Esophagus squamous epithelium (tissue), 4 donors: ENCODE data around the gene TMEM271.

Experiments used
- POLR2A ChIP-seq, 4 donors: fragments of 450-650 bp; IDR thresholded peaks; one replicate each; pipeline ENCODE4 v1.6.1; 2017; ENCODE audit warnings: antibody characterized with exemption in 4 of 4, mild to moderate bottlenecking in 4 of 4, moderate library complexity in 3 of 4
- TF ChIP-seq, protein P1 (sequence below), 6 experiments: fragments of 450-650 bp in 4 of 6; fragments of 200-600 bp in 2 of 6; sonication (generic) in 2 of 6; IDR thresholded peaks; one replicate each; pipeline ENCODE4 v1.5.1; 2016 to 2019; ENCODE audit warnings: antibody characterized with exemption in 6 of 6, mild to moderate bottlenecking in 4 of 6, moderate library complexity in 4 of 6

DNA sequence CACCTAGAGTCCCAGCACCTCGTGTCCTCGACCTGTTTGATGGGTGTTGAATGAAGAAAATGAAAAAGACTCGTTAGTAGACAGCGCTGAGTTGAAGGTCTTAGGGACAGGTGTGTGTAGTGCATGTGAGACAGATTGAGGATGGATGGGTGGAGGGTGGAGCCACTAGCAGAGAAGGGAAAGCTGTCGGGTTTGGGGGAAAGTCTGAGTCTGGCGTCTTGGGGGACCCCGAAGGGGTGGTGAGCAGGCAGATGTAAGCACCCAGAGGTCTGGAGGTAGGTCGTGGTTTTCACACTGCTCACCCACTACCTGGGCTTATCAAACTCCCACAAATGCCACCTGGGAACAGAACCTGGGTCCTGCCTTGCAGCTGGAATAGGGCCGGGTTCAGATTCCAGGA is 16.0 kb downstream of the TMEM271 start:
- TF ChIP-seq, protein P1, sequence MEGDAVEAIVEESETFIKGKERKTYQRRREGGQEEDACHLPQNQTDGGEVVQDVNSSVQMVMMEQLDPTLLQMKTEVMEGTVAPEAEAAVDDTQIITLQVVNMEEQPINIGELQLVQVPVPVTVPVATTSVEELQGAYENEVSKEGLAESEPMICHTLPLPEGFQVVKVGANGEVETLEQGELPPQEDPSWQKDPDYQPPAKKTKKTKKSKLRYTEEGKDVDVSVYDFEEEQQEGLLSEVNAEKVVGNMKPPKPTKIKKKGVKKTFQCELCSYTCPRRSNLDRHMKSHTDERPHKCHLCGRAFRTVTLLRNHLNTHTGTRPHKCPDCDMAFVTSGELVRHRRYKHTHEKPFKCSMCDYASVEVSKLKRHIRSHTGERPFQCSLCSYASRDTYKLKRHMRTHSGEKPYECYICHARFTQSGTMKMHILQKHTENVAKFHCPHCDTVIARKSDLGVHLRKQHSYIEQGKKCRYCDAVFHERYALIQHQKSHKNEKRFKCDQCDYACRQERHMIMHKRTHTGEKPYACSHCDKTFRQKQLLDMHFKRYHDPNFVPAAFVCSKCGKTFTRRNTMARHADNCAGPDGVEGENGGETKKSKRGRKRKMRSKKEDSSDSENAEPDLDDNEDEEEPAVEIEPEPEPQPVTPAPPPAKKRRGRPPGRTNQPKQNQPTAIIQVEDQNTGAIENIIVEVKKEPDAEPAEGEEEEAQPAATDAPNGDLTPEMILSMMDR (IDR thresholded peaks at IDR 0.05): no peak
- no peak for TF ChIP-seq POLR2A (IDR thresholded peaks at IDR 0.05)
